ENCODE results near the gene ATP13A4. TPM values are rescaled to one million over a fixed set of nuclear protein-coding genes. Genes with fewer than 3 reads are reported as not detected.

ATP13A4 gene
- polyA plus RNA-seq, 4 donors: 0.22 to 41.2 (median 0.24) TPM; not detected in 1

GRCh38 chr3:193457526-193457925, 97.2 kb downstream of the ATP13A4 start:
- no peak overlapping the region for H3K4me3 ChIP-seq (ENCODE audit: low read depth in 1 of 3, low read length in 3 of 3)
- no peaks in the 10 kb centered on the region for H3K27me3 ChIP-seq (ENCODE audit: control insufficient read depth in 3 of 3, insufficient read depth in 3 of 3, low read length in 3 of 3)
- WGBS, 3 donors: 53 to 70% (median 64%) methylated on average over 4 of the region's 4 CpGs
- no peaks in the 10 kb centered on the region for H3K36me3 ChIP-seq (ENCODE audit: control insufficient read depth in 3 of 3, insufficient read depth in 2 of 3, low read depth in 1 of 3, low read length in 3 of 3)
- H3K9me3 ChIP-seq (ENCODE audit: control insufficient read depth in 2 of 2, insufficient read depth in 1 of 2, low read depth in 1 of 2, low read length in 1 of 2): no peaks in the 10 kb centered on the region
- no peaks in the 10 kb centered on the region for H3K4me1 ChIP-seq (ENCODE audit: control insufficient read depth in 3 of 3, insufficient read depth in 2 of 3, low read depth in 1 of 3, low read length in 2 of 3)
- FAIRE-seq: no peak
- no peak overlapping the region for H3K27ac ChIP-seq (ENCODE audit: low read depth in 1 of 3, low read length in 2 of 3)
- DNase-seq: no peak

GRCh38 chr3:193452338-193452737, 102.4 kb downstream of the ATP13A4 start:
- Histone ChIP-seq H3K9me3 (ENCODE audit: control insufficient read depth in 2 of 2, insufficient read depth in 1 of 2, low read depth in 1 of 2, low read length in 1 of 2) (no peaks in the 10 kb centered on the region), H3K27ac (ENCODE audit: low read depth in 1 of 3, low read length in 2 of 3) (no peak overlapping the region), H3K4me1 (ENCODE audit: control insufficient read depth in 3 of 3, insufficient read depth in 2 of 3, low read depth in 1 of 3, low read length in 2 of 3) (no peaks in the 10 kb centered on the region), H3K4me3 (ENCODE audit: low read depth in 1 of 3, low read length in 3 of 3) (no peak overlapping the region), H3K27me3 (ENCODE audit: control insufficient read depth in 3 of 3, insufficient read depth in 3 of 3, low read length in 3 of 3) (no peaks in the 10 kb centered on the region), H3K36me3 (ENCODE audit: control insufficient read depth in 3 of 3, insufficient read depth in 2 of 3, low read depth in 1 of 3, low read length in 3 of 3) (no peaks in the 10 kb centered on the region)
- DNase-seq: no peak
- FAIRE-seq: no peak

GRCh38 chr3:193451902-193452301, 102.8 kb downstream of the ATP13A4 start:
- Histone ChIP-seq H3K27ac (ENCODE audit: low read depth in 1 of 3, low read length in 2 of 3) (no peak overlapping the region), H3K27me3 (ENCODE audit: control insufficient read depth in 3 of 3, insufficient read depth in 3 of 3, low read length in 3 of 3) (no peaks in the 10 kb centered on the region), H3K36me3 (ENCODE audit: control insufficient read depth in 3 of 3, insufficient read depth in 2 of 3, low read depth in 1 of 3, low read length in 3 of 3) (no peaks in the 10 kb centered on the region), H3K4me3 (ENCODE audit: low read depth in 1 of 3, low read length in 3 of 3) (no peak overlapping the region), H3K9me3 (ENCODE audit: control insufficient read depth in 2 of 2, insufficient read depth in 1 of 2, low read depth in 1 of 2, low read length in 1 of 2) (no peaks in the 10 kb centered on the region), H3K4me1 (ENCODE audit: control insufficient read depth in 3 of 3, insufficient read depth in 2 of 3, low read depth in 1 of 3, low read length in 2 of 3) (no peaks in the 10 kb centered on the region)
- DNase-seq (no peak), FAIRE-seq (no peak)
- 94 to 96% (median 95%) methylated on average over 4 of the region's 4 CpGs for WGBS, 3 donors

GRCh38 chr3:193446965-193447602, 107.6 kb downstream of the ATP13A4 start:
- no peak for FAIRE-seq
- H3K4me3 ChIP-seq (ENCODE audit: low read depth in 1 of 3, low read length in 3 of 3): no peak overlapping the region
- H3K27me3 ChIP-seq (ENCODE audit: control insufficient read depth in 3 of 3, insufficient read depth in 3 of 3, low read length in 3 of 3): no peaks in the 10 kb centered on the region
- H3K27ac ChIP-seq (ENCODE audit: low read depth in 1 of 3, low read length in 2 of 3): no peak overlapping the region
- DNase-seq: no peak
- WGBS, 3 donors: 65 to 83% (median 74%) methylated on average over 5 of the region's 5 CpGs
- H3K4me1 ChIP-seq (ENCODE audit: control insufficient read depth in 3 of 3, insufficient read depth in 2 of 3, low read depth in 1 of 3, low read length in 2 of 3): no peaks in the 10 kb centered on the region
- no peaks in the 10 kb centered on the region for H3K36me3 ChIP-seq (ENCODE audit: control insufficient read depth in 3 of 3, insufficient read depth in 2 of 3, low read depth in 1 of 3, low read length in 3 of 3)
- H3K9me3 ChIP-seq (ENCODE audit: control insufficient read depth in 2 of 2, insufficient read depth in 1 of 2, low read depth in 1 of 2, low read length in 1 of 2): no peaks in the 10 kb centered on the region

GRCh38 chr3:193439423-193439822, 115.3 kb downstream of the ATP13A4 start:
- WGBS, 3 donors: 75 to 78% (median 77%) methylated on average over 2 of the region's 2 CpGs
- DNase-seq (no peak), FAIRE-seq (no peak)
- no peak overlapping the region for H3K4me3 ChIP-seq (ENCODE audit: low read depth in 1 of 3, low read length in 3 of 3)
- no peaks in the 10 kb centered on the region for H3K27me3 ChIP-seq (ENCODE audit: control insufficient read depth in 3 of 3, insufficient read depth in 3 of 3, low read length in 3 of 3)
- no peaks in the 10 kb centered on the region for H3K4me1 ChIP-seq (ENCODE audit: control insufficient read depth in 3 of 3, insufficient read depth in 2 of 3, low read depth in 1 of 3, low read length in 2 of 3)
- no peak overlapping the region for H3K27ac ChIP-seq (ENCODE audit: low read depth in 1 of 3, low read length in 2 of 3)
- H3K36me3 ChIP-seq (ENCODE audit: control insufficient read depth in 3 of 3, insufficient read depth in 2 of 3, low read depth in 1 of 3, low read length in 3 of 3): no peaks in the 10 kb centered on the region
- no peaks in the 10 kb centered on the region for H3K9me3 ChIP-seq (ENCODE audit: control insufficient read depth in 2 of 2, insufficient read depth in 1 of 2, low read depth in 1 of 2, low read length in 1 of 2)

- Histone ChIP-seq H3K9me3 (ENCODE audit: control insufficient read depth in 2 of 2, insufficient read depth in 1 of 2, low read depth in 1 of 2, low read length in 1 of 2) (peaks cover 0 to 15% of the 10 kb centered on the region in 2 donors), H3K4me1 (ENCODE audit: control insufficient read depth in 3 of 3, insufficient read depth in 2 of 3, low read depth in 1 of 3, low read length in 2 of 3) (no peaks in the 10 kb centered on the region), H3K27me3 (ENCODE audit: control insufficient read depth in 3 of 3, insufficient read depth in 3 of 3, low read length in 3 of 3) (no peaks in the 10 kb centered on the region), H3K27ac (ENCODE audit: low read depth in 1 of 3, low read length in 2 of 3) (no peak overlapping the region), H3K4me3 (ENCODE audit: low read depth in 1 of 3, low read length in 3 of 3) (no peak overlapping the region), H3K36me3 (ENCODE audit: control insufficient read depth in 3 of 3, insufficient read depth in 2 of 3, low read depth in 1 of 3, low read length in 3 of 3) (no peaks in the 10 kb centered on the region)
- DNase-seq: no peak
- WGBS, 3 donors: 80 to 89% (median 88%) methylated on average over 4 of the region's 4 CpGs
- FAIRE-seq: no peak
These were observed 135.9 kb downstream of the ATP13A4 start for GRCh38 chr3:193418576-193419373.

- no peak overlapping the region for H3K4me3 ChIP-seq (ENCODE audit: low read depth in 1 of 3, low read length in 3 of 3)
- FAIRE-seq (no peak), DNase-seq (no peak)
- no peaks in the 10 kb centered on the region for H3K27me3 ChIP-seq (ENCODE audit: control insufficient read depth in 3 of 3, insufficient read depth in 3 of 3, low read length in 3 of 3)
- no peak overlapping the region for H3K27ac ChIP-seq (ENCODE audit: low read depth in 1 of 3, low read length in 2 of 3)
- 91 to 95% (median 95%) methylated on average over 2 of the region's 2 CpGs for WGBS, 3 donors
- no peaks in the 10 kb centered on the region for H3K36me3 ChIP-seq (ENCODE audit: control insufficient read depth in 3 of 3, insufficient read depth in 2 of 3, low read depth in 1 of 3, low read length in 3 of 3)
- H3K4me1 ChIP-seq (ENCODE audit: control insufficient read depth in 3 of 3, insufficient read depth in 2 of 3, low read depth in 1 of 3, low read length in 2 of 3): no peaks in the 10 kb centered on the region
- peaks cover 0 to 18% of the 10 kb centered on the region in 2 donors for H3K9me3 ChIP-seq (ENCODE audit: control insufficient read depth in 2 of 2, insufficient read depth in 1 of 2, low read depth in 1 of 2, low read length in 1 of 2)
These were observed 138.1 kb downstream of the ATP13A4 start for GRCh38 chr3:193416629-193417028.

GRCh38 chr3:193407688-193408087, 147.0 kb downstream of the ATP13A4 start:
- DNase-seq (no peak), FAIRE-seq (no peak)
- no peak overlapping the region for H3K4me3 ChIP-seq (ENCODE audit: low read depth in 1 of 3, low read length in 3 of 3)
- H3K4me1 ChIP-seq (ENCODE audit: control insufficient read depth in 3 of 3, insufficient read depth in 2 of 3, low read depth in 1 of 3, low read length in 2 of 3): no peaks in the 10 kb centered on the region
- no peaks in the 10 kb centered on the region for H3K36me3 ChIP-seq (ENCODE audit: control insufficient read depth in 3 of 3, insufficient read depth in 2 of 3, low read depth in 1 of 3, low read length in 3 of 3)
- no peak overlapping the region for H3K27ac ChIP-seq (ENCODE audit: low read depth in 1 of 3, low read length in 2 of 3)
- 50 to 67% (median 67%) methylated on average over 1 of the region's 1 CpG for WGBS, 3 donors
- no peaks in the 10 kb centered on the region for H3K9me3 ChIP-seq (ENCODE audit: control insufficient read depth in 2 of 2, insufficient read depth in 1 of 2, low read depth in 1 of 2, low read length in 1 of 2)
- no peaks in the 10 kb centered on the region for H3K27me3 ChIP-seq (ENCODE audit: control insufficient read depth in 3 of 3, insufficient read depth in 3 of 3, low read length in 3 of 3)

Measured in small intestine (tissue), 7 donors.